ENCODE results near the gene ZC3H7B.

DNA sequence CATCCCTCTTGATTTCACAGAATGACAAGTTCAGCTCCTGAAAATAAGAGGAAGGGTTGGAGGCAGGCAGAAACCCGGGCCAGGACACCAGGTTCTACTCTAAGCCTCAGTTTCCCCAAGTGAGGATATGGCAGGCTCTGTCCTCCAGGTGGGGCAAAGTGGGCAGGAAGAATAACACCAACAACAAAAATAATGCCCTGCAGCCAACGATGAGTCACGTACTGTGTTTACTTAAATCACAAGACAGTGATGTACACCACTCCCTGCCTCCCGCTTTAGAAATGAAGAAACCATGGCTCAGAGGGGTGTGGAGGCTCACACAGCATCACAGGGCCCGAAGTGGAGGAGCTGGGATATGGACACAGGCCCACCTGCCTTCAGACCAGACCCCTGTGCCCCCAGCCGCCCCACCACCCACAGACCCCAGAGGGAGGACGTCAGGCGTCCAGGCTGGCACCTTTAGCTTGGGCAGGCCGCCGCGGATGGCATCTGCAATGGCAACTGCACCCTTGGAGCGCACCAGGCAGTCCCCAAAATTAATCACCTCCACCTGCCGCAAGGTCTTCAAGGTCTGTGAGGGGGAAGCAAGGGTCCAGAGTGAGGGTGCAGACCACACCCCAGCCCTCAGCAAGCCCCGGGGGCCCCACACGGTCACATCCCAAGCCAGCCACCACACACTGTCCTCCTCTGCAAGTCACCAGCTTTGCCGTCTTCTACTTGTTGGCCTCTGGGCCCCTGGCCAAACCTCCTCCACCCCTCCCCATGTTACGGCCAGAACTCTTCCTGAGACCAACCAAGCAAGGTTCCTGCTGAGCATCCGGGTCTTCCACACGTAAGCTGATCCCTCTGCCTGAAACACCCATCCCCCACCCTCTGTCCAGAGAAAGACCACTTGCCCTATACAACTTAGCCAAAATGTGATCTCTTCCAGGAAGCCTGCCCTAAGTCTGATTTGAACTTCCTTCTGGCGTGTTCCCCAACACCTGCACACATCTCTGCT, 44.8 kb upstream of the ZC3H7B start:
- TF ChIP-seq, protein P1, sequence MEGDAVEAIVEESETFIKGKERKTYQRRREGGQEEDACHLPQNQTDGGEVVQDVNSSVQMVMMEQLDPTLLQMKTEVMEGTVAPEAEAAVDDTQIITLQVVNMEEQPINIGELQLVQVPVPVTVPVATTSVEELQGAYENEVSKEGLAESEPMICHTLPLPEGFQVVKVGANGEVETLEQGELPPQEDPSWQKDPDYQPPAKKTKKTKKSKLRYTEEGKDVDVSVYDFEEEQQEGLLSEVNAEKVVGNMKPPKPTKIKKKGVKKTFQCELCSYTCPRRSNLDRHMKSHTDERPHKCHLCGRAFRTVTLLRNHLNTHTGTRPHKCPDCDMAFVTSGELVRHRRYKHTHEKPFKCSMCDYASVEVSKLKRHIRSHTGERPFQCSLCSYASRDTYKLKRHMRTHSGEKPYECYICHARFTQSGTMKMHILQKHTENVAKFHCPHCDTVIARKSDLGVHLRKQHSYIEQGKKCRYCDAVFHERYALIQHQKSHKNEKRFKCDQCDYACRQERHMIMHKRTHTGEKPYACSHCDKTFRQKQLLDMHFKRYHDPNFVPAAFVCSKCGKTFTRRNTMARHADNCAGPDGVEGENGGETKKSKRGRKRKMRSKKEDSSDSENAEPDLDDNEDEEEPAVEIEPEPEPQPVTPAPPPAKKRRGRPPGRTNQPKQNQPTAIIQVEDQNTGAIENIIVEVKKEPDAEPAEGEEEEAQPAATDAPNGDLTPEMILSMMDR (IDR thresholded peaks at IDR 0.05): no peak
- no peak for TF ChIP-seq JUN (IDR thresholded peaks at IDR 0.05)
- no peak for TF ChIP-seq RFX5 (IDR thresholded peaks at IDR 0.05)
- no peak for TF ChIP-seq POLR2A (IDR thresholded peaks at IDR 0.05; ENCODE audit: low read length)
- TF ChIP-seq MAZ (IDR thresholded peaks at IDR 0.05; ENCODE audit: borderline replicate concordance, low read depth, low read length): no peak
- TF ChIP-seq, protein P2, sequence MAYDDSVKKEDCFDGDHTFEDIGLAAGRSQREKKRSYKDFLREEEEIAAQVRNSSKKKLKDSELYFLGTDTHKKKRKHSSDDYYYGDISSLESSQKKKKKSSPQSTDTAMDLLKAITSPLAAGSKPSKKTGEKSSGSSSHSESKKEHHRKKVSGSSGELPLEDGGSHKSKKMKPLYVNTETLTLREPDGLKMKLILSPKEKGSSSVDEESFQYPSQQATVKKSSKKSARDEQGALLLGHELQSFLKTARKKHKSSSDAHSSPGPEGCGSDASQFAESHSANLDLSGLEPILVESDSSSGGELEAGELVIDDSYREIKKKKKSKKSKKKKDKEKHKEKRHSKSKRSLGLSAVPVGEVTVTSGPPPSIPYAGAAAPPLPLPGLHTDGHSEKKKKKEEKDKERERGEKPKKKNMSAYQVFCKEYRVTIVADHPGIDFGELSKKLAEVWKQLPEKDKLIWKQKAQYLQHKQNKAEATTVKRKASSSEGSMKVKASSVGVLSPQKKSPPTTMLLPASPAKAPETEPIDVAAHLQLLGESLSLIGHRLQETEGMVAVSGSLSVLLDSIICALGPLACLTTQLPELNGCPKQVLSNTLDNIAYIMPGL (CRISPR knock-in tag; IDR thresholded peaks at IDR 0.05; ENCODE audit: borderline replicate concordance): no peak

All from A549 (cell line).